ENCODE results near the gene TBC1D22A.

The TBC1D22A gene

GRCh38 chr22:46900549-46900948 lies 138.1 kb downstream of the TBC1D22A start:
- H3K27ac Mint-ChIP-seq: no peak overlapping the region
- no peak overlapping the region for H3K4me3 Mint-ChIP-seq
- H3K4me1 Mint-ChIP-seq (ENCODE audit: low read depth): peaks cover 6% of the 10 kb centered on the region
- no peaks in the 10 kb centered on the region for H3K9me3 Mint-ChIP-seq
- DNase-seq (ENCODE audit: low spot score): no peak
- H3K27me3 Mint-ChIP-seq (ENCODE audit: low read depth): no peaks in the 10 kb centered on the region
- H3K36me3 Mint-ChIP-seq (ENCODE audit: low read depth): peaks cover 16% of the 10 kb centered on the region

- no peak overlapping the region for H3K27ac Mint-ChIP-seq
Measured at GRCh38 chr22:46902436-46902835, 140.0 kb downstream of the TBC1D22A start.

GRCh38 chr22:46902998-46903916 lies 140.8 kb downstream of the TBC1D22A start:
- Mint-ChIP-seq H3K9me3 (no peaks in the 10 kb centered on the region), H3K27ac (no peak overlapping the region), H3K27me3 (ENCODE audit: low read depth) (no peaks in the 10 kb centered on the region), H3K4me1 (ENCODE audit: low read depth) (peaks cover 4% of the 10 kb centered on the region), H3K4me3 (no peak overlapping the region), H3K36me3 (ENCODE audit: low read depth) (peaks cover 2% of the 10 kb centered on the region)
- DNase-seq (ENCODE audit: low spot score): no peak

More at GRCh38 chr22:46902436-46902835, 140.0 kb downstream of the TBC1D22A start:
- H3K4me3 Mint-ChIP-seq: no peak overlapping the region
- no peaks in the 10 kb centered on the region for H3K27me3 Mint-ChIP-seq (ENCODE audit: low read depth)
- peaks cover 2% of the 10 kb centered on the region for H3K36me3 Mint-ChIP-seq (ENCODE audit: low read depth)
- no peak for DNase-seq (ENCODE audit: low spot score)
- H3K4me1 Mint-ChIP-seq (ENCODE audit: low read depth): peaks cover 4% of the 10 kb centered on the region
- H3K9me3 Mint-ChIP-seq: no peaks in the 10 kb centered on the region

GRCh38 chr22:46905415-46905814 lies 143.0 kb downstream of the TBC1D22A start:
- no peaks in the 10 kb centered on the region for H3K9me3 Mint-ChIP-seq
- no peaks in the 10 kb centered on the region for H3K36me3 Mint-ChIP-seq (ENCODE audit: low read depth)
- H3K27ac Mint-ChIP-seq: no peak overlapping the region
- no peak for DNase-seq (ENCODE audit: low spot score)
- H3K4me3 Mint-ChIP-seq: no peak overlapping the region
- H3K27me3 Mint-ChIP-seq (ENCODE audit: low read depth): no peaks in the 10 kb centered on the region
- peaks cover 3% of the 10 kb centered on the region for H3K4me1 Mint-ChIP-seq (ENCODE audit: low read depth)

- Mint-ChIP-seq H3K36me3 (ENCODE audit: low read depth) (no peaks in the 10 kb centered on the region), H3K27me3 (ENCODE audit: low read depth) (no peaks in the 10 kb centered on the region), H3K4me1 (ENCODE audit: low read depth) (no peaks in the 10 kb centered on the region), H3K9me3 (no peaks in the 10 kb centered on the region), H3K4me3 (no peak overlapping the region), H3K27ac (no peak overlapping the region)
- no peak for DNase-seq (ENCODE audit: low spot score)
Measured at GRCh38 chr22:46905834-46906233, 143.4 kb downstream of the TBC1D22A start.

- no peaks in the 10 kb centered on the region for H3K9me3 Mint-ChIP-seq
- no peaks in the 10 kb centered on the region for H3K27me3 Mint-ChIP-seq (ENCODE audit: low read depth)
- DNase-seq (ENCODE audit: low spot score): no peak
- no peak overlapping the region for H3K27ac Mint-ChIP-seq
- no peaks in the 10 kb centered on the region for H3K4me1 Mint-ChIP-seq (ENCODE audit: low read depth)
- no peaks in the 10 kb centered on the region for H3K36me3 Mint-ChIP-seq (ENCODE audit: low read depth)
- H3K4me3 Mint-ChIP-seq: no peak overlapping the region
Measured at GRCh38 chr22:46906326-46907045, 144.0 kb downstream of the TBC1D22A start.

GRCh38 chr22:46907241-46908215 lies 145.1 kb downstream of the TBC1D22A start:
- H3K27ac Mint-ChIP-seq: no peak overlapping the region
- no peak overlapping the region for H3K4me3 Mint-ChIP-seq
- DNase-seq (ENCODE audit: low spot score): no peak
- H3K9me3 Mint-ChIP-seq: no peaks in the 10 kb centered on the region
- no peaks in the 10 kb centered on the region for H3K4me1 Mint-ChIP-seq (ENCODE audit: low read depth)
- H3K27me3 Mint-ChIP-seq (ENCODE audit: low read depth): no peaks in the 10 kb centered on the region
- H3K36me3 Mint-ChIP-seq (ENCODE audit: low read depth): no peaks in the 10 kb centered on the region

GRCh38 chr22:46908641-46909107 lies 146.2 kb downstream of the TBC1D22A start:
- no peak for DNase-seq (ENCODE audit: low spot score)
- H3K4me1 Mint-ChIP-seq (ENCODE audit: low read depth): no peaks in the 10 kb centered on the region
- H3K36me3 Mint-ChIP-seq (ENCODE audit: low read depth): peaks cover 6% of the 10 kb centered on the region
- no peaks in the 10 kb centered on the region for H3K27me3 Mint-ChIP-seq (ENCODE audit: low read depth)
- no peaks in the 10 kb centered on the region for H3K9me3 Mint-ChIP-seq
- H3K27ac Mint-ChIP-seq: no peak overlapping the region
- H3K4me3 Mint-ChIP-seq: no peak overlapping the region

- H3K4me3 Mint-ChIP-seq: no peak overlapping the region
- DNase-seq (ENCODE audit: low spot score): no peak
- H3K36me3 Mint-ChIP-seq (ENCODE audit: low read depth): peaks cover 8% of the 10 kb centered on the region
- no peaks in the 10 kb centered on the region for H3K27me3 Mint-ChIP-seq (ENCODE audit: low read depth)
- H3K27ac Mint-ChIP-seq: no peak overlapping the region
- no peaks in the 10 kb centered on the region for H3K9me3 Mint-ChIP-seq
- no peaks in the 10 kb centered on the region for H3K4me1 Mint-ChIP-seq (ENCODE audit: low read depth)
Measured at GRCh38 chr22:46909237-46910030, 147.0 kb downstream of the TBC1D22A start.

GRCh38 chr22:46910624-46911023 lies 148.2 kb downstream of the TBC1D22A start:
- H3K36me3 Mint-ChIP-seq (ENCODE audit: low read depth): peaks cover 11% of the 10 kb centered on the region
- no peaks in the 10 kb centered on the region for H3K4me1 Mint-ChIP-seq (ENCODE audit: low read depth)
- no peaks in the 10 kb centered on the region for H3K27me3 Mint-ChIP-seq (ENCODE audit: low read depth)
- DNase-seq (ENCODE audit: low spot score): no peak
- H3K4me3 Mint-ChIP-seq: no peak overlapping the region
- no peak overlapping the region for H3K27ac Mint-ChIP-seq
- no peaks in the 10 kb centered on the region for H3K9me3 Mint-ChIP-seq

- H3K27me3 Mint-ChIP-seq (ENCODE audit: low read depth): no peaks in the 10 kb centered on the region
- no peak for DNase-seq (ENCODE audit: low spot score)
- no peak overlapping the region for H3K27ac Mint-ChIP-seq
- H3K9me3 Mint-ChIP-seq: no peaks in the 10 kb centered on the region
- H3K4me3 Mint-ChIP-seq: no peak overlapping the region
- H3K4me1 Mint-ChIP-seq (ENCODE audit: low read depth): no peaks in the 10 kb centered on the region
- H3K36me3 Mint-ChIP-seq (ENCODE audit: low read depth): peaks cover 11% of the 10 kb centered on the region
Measured at GRCh38 chr22:46911346-46911745, 148.9 kb downstream of the TBC1D22A start.

- DNase-seq (ENCODE audit: low spot score): no peak
- Mint-ChIP-seq H3K27me3 (ENCODE audit: low read depth) (no peaks in the 10 kb centered on the region), H3K27ac (no peak overlapping the region), H3K4me3 (no peak overlapping the region), H3K9me3 (no peaks in the 10 kb centered on the region), H3K36me3 (ENCODE audit: low read depth) (peaks cover 14% of the 10 kb centered on the region), H3K4me1 (ENCODE audit: low read depth) (no peaks in the 10 kb centered on the region)
Measured at GRCh38 chr22:46913351-46913750, 150.9 kb downstream of the TBC1D22A start.

GRCh38 chr22:46914481-46914880 lies 152.0 kb downstream of the TBC1D22A start:
- no peaks in the 10 kb centered on the region for H3K9me3 Mint-ChIP-seq
- H3K4me3 Mint-ChIP-seq: no peak overlapping the region
- H3K27me3 Mint-ChIP-seq (ENCODE audit: low read depth): no peaks in the 10 kb centered on the region
- no peak for DNase-seq (ENCODE audit: low spot score)
- H3K36me3 Mint-ChIP-seq (ENCODE audit: low read depth): peaks cover 20% of the 10 kb centered on the region
- no peaks in the 10 kb centered on the region for H3K4me1 Mint-ChIP-seq (ENCODE audit: low read depth)
- no peak overlapping the region for H3K27ac Mint-ChIP-seq
